Suprapubic skin (tissue), 4 donors: ENCODE data around the gene BOLA1.
"Not testable (repeated sequence)": the region's sequence is repeated elsewhere in the genome, so short reads cannot be mapped to it uniquely, and the experiment has no call there.

Experiments
- CTCF ChIP-seq, 2 donors: fragments of 200-600 bp in 1 of 2; fragments of 450-650 bp in 1 of 2; sonication (generic) in 1 of 2; IDR thresholded peaks; one replicate each; pipeline ENCODE4 v1.5.1; 2016 to 2019; ENCODE audit warnings: antibody characterized with exemption in 2 of 2, mild to moderate bottlenecking in 1 of 2, moderate library complexity in 1 of 2
- POLR2A ChIP-seq, 2 donors: fragments of 450-650 bp; IDR thresholded peaks; one replicate each; pipeline ENCODE4 v1.6.1; 2017; ENCODE audit warnings: antibody characterized with exemption in 2 of 2, mild to moderate bottlenecking in 2 of 2, moderate library complexity in 2 of 2
- POLR2AphosphoS5 ChIP-seq, 3 donors: sonication (generic); formaldehyde crosslinking; IDR thresholded peaks; one replicate each; pipeline ENCODE4 v1.6.1; 2017; ENCODE audit warnings: antibody characterized with exemption in 3 of 3

- not testable (repeated sequence) for TF ChIP-seq CTCF, POLR2AphosphoS5, POLR2A (IDR thresholded peaks at IDR 0.05)
Measured at GRCh38 chr1:149851585-149852213, 47.7 kb upstream of the BOLA1 start.
